CD4-positive, alpha-beta T cell treated with Interleukin-15 for 1 hour (primary cell): ENCODE data around the gene CAMK2D.

ENCODE experiments used
- DNase-seq: peaks from one replicate; pipeline ENCODE4 v3.0.0-alpha.2; 2020

The CAMK2D gene

GRCh38 chr4:113462286-113462685 is 299.3 kb downstream of the CAMK2D start:
- DNase-seq, result no peak

GRCh38 chr4:113461281-113461680 is 300.3 kb downstream of the CAMK2D start:
- no peak for DNase-seq

GRCh38 chr4:113457886-113458285 is 303.7 kb downstream of the CAMK2D start:
- no peak for DNase-seq

GRCh38 chr4:113457121-113457520 is 304.4 kb downstream of the CAMK2D start:
- DNase-seq, result no peak

GRCh38 chr4:113455061-113455460 is 306.5 kb downstream of the CAMK2D start:
- no peak for DNase-seq

GRCh38 chr4:113452868-113453620 is 308.5 kb downstream of the CAMK2D start:
- DNase-seq, result no peak

- no peak for DNase-seq
Measured at GRCh38 chr4:113452152-113452551, 309.4 kb downstream of the CAMK2D start.

GRCh38 chr4:113450295-113451080 is 311.1 kb downstream of the CAMK2D start:
- no peak for DNase-seq

GRCh38 chr4:113449410-113449974 is 312.0 kb downstream of the CAMK2D start:
- no peak for DNase-seq

GRCh38 chr4:113447769-113448168 is 313.8 kb downstream of the CAMK2D start:
- DNase-seq, result no peak

GRCh38 chr4:113447061-113447460 is 314.5 kb downstream of the CAMK2D start:
- no peak for DNase-seq

- DNase-seq, result no peak
Measured at GRCh38 chr4:113446019-113446418, 315.5 kb downstream of the CAMK2D start.

- DNase-seq, result no peak
Measured at GRCh38 chr4:113445286-113445685, 316.3 kb downstream of the CAMK2D start.

- DNase-seq, result no peak
Measured at GRCh38 chr4:113444386-113444785, 317.2 kb downstream of the CAMK2D start.

GRCh38 chr4:113442826-113443225 is 318.7 kb downstream of the CAMK2D start:
- DNase-seq, result no peak

- DNase-seq, result no peak
Measured at GRCh38 chr4:113440371-113440770, 321.2 kb downstream of the CAMK2D start.

- DNase-seq, result no peak
Measured at GRCh38 chr4:113438596-113438995, 322.9 kb downstream of the CAMK2D start.

GRCh38 chr4:113437129-113437528 is 324.4 kb downstream of the CAMK2D start:
- no peak for DNase-seq

GRCh38 chr4:113436360-113436759 is 325.2 kb downstream of the CAMK2D start:
- DNase-seq, result no peak

- no peak for DNase-seq
Measured at GRCh38 chr4:113435893-113436292, 325.6 kb downstream of the CAMK2D start.

GRCh38 chr4:113434247-113434587 is 327.3 kb downstream of the CAMK2D start:
- DNase-seq, result no peak

GRCh38 chr4:113433536-113434246 is 327.8 kb downstream of the CAMK2D start:
- no peak for DNase-seq

- no peak for DNase-seq
Measured at GRCh38 chr4:113433116-113433515, 328.4 kb downstream of the CAMK2D start.
